PC-3 (cell line): Measurements from ENCODE around the gene CLASP1.

Source experiments
- EZH2 ChIP-seq: fragments of 300-600 bp; sonication (generic); IDR thresholded peaks from one replicate; pipeline ENCODE4 v1.6.1; 2017; ENCODE audit warnings: antibody characterized with exemption, mild to moderate bottlenecking, low read length; ENCODE audit not compliant: unreplicated experiment
- TF ChIP-seq, protein P1 (sequence below): fragments of 300-600 bp; sonication (generic); conservative IDR thresholded peaks from 2 replicates; pipeline ENCODE4 v1.5.1; 2017; ENCODE audit warnings: antibody characterized with exemption, low read depth, mild to moderate bottlenecking, low read length

DNA sequence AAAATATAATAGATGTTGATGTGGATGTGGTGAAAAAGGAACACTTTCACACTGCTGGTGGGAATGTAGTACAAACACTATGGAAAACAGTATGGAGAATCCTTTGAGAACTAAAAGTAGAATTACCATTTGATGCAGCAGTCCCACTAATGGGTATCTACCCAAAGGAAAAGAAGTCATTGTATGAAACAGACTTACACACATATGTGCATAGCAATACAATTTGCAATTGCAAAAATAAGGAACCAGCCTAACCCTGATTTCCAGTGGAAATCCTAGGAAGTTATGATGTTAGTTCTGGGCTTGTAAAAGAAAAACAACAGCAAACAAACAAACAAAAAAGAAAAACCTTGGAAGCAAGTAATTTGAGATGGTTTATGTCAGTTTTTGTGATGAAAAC is 28.6 kb upstream of the CLASP1 start:
- TF ChIP-seq, protein P1, sequence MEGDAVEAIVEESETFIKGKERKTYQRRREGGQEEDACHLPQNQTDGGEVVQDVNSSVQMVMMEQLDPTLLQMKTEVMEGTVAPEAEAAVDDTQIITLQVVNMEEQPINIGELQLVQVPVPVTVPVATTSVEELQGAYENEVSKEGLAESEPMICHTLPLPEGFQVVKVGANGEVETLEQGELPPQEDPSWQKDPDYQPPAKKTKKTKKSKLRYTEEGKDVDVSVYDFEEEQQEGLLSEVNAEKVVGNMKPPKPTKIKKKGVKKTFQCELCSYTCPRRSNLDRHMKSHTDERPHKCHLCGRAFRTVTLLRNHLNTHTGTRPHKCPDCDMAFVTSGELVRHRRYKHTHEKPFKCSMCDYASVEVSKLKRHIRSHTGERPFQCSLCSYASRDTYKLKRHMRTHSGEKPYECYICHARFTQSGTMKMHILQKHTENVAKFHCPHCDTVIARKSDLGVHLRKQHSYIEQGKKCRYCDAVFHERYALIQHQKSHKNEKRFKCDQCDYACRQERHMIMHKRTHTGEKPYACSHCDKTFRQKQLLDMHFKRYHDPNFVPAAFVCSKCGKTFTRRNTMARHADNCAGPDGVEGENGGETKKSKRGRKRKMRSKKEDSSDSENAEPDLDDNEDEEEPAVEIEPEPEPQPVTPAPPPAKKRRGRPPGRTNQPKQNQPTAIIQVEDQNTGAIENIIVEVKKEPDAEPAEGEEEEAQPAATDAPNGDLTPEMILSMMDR = no peak
- no peak for TF ChIP-seq EZH2
